ENCODE data around the gene MARCHF7.
A peak's percentile ranks its signal among the peaks of the same experiment; 100 is the strongest.
"Not testable (repeated sequence)": the region's sequence is repeated elsewhere in the genome, so short reads cannot be mapped to it uniquely, and the experiment has no call there.

MARCHF7 gene, protein sequence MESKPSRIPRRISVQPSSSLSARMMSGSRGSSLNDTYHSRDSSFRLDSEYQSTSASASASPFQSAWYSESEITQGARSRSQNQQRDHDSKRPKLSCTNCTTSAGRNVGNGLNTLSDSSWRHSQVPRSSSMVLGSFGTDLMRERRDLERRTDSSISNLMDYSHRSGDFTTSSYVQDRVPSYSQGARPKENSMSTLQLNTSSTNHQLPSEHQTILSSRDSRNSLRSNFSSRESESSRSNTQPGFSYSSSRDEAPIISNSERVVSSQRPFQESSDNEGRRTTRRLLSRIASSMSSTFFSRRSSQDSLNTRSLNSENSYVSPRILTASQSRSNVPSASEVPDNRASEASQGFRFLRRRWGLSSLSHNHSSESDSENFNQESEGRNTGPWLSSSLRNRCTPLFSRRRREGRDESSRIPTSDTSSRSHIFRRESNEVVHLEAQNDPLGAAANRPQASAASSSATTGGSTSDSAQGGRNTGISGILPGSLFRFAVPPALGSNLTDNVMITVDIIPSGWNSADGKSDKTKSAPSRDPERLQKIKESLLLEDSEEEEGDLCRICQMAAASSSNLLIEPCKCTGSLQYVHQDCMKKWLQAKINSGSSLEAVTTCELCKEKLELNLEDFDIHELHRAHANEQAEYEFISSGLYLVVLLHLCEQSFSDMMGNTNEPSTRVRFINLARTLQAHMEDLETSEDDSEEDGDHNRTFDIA

DNA sequence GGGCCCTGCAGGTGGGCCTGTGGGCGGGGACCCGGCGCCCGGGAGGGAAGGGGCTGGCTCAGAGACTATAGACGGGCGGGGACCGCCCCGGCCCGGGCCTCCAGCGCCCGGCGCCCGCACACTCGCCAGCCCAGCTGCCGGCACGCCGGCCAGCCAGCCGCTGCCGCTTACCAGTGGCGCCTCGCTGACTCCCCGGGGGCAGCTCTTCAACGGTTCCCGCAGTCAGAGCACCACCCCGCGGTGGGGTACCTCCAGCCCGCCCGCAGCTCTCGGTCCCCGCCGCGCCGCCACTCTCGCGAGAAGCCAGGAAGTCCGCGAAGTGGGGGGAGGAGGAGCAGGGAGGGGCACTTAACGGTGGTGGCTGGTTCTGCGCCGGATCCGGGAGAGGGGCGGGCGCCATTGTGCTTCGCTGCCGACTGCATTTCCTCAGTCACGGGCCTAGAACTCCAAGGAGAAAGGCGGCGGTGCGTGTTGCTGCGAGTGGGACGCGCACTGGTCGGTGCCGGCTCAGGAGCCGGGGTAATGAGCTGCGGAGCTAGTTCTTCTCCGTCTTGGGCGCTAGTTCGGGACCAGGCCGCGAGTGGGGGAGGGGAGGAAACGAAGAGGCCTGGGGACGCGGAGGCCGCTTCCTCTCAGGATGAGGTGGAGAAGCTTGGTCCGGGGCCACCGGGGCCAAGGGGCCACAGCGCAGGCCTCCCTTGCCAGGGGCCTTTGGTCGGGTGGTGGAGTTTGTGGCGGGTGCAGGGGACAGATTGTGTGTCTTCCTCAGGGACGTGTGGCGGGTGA lies at the start of gene MARCHF7:
Gene MARCHF7, plus strand, starts transcription at position 364 of the 786 bp plus-strand sequence. CDS start 16,517 bp downstream, outside the sequence.
- no peak for FAIRE-seq

DNA sequence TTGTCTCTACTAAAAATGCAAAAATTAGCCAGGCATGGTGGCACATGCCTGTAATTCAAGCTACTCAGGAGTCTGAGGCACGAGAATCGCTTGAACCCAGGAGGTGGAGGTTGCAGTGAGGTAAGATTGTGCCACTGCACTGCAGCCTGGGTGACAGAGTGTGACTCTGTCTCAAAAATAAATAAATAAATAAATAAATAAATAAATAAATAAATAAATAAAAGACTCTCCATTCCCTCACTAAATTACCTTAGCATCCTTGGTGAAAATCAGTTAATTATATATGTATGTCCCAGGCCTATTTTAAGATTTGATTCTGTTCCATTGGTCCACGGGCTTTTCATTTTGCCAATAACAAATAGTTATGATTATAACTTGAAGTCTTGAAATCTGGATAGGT lies 44.9 kb upstream of the MARCHF7 start:
- FAIRE-seq: not testable (repeated sequence)

DNA sequence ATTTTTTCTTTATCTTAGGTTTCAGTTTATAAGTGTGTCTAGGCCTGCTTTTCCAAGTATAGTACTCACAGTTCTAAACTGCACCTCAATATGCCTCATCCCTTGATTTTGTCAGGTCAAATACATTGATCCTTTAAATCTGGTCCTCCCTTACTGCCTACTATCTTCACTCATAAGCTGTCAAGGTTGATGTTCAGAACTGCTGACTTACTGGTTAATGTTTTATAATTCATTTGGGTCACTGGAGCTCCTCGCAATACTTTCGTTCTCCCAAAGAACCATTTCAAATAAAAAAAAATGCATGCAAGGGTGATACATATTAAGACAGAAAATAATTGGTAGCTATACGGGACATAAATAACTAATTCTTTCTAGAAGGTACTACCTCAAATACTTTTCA lies 41.3 kb upstream of the MARCHF7 start:
- no peak for FAIRE-seq

DNA sequence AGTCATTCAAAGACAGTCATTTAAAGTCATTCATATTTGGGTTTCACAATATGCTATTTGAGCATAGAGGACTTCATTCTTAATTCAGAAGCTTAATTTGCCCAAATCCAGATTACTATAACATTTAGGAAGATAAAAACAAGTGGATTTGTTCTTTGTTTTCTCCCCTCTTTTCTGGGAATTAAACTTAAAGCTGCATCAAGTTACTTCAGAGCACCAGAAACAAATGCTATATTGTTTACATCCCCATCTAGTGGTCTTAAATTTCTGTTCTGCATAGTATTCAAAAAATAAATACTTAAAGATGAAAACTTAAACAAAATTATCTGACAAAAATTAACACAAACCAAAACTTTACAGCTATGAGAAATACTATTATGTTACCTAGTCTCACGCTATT lies 34.7 kb upstream of the MARCHF7 start:
- peak; percentile 94 for FAIRE-seq

DNA sequence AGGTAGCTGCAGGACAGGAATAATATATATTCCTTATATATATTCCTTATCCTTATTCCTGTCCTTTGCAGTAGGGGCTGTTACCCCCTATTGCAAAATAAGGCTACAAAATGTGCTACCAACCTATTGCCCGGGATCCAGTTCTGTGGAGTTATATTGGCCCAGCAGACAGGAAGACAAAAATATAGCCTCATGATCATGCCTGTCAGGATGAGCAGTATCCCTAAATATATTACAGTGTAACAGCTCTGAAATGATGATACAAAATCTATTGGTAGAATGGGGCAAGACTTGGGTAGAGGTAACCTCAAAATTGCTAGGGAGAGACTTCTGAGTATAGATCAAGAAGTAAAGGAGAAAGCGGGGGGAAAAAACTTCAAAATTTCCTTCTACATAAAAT lies 31.6 kb upstream of the MARCHF7 start:
- no peak for FAIRE-seq

DNA sequence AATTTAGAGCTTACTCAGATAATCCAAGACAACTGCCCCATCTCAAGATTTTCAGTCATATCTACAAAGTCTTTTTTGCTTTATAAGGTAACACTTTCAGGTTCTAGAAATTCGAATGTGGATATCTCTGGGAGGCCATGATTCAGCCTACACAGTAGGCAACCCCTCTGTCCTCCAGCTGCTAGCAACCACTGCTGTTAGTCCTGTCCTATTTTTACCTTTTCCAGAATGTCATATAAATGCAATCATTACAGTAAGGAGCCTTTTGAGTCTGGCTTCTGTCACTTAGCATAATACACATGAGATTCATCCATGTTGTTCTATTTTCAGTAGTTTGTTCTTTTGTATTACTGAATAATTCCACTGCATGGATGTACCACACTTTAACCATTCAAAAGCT lies 28.5 kb upstream of the MARCHF7 start:
- no peak for FAIRE-seq

DNA sequence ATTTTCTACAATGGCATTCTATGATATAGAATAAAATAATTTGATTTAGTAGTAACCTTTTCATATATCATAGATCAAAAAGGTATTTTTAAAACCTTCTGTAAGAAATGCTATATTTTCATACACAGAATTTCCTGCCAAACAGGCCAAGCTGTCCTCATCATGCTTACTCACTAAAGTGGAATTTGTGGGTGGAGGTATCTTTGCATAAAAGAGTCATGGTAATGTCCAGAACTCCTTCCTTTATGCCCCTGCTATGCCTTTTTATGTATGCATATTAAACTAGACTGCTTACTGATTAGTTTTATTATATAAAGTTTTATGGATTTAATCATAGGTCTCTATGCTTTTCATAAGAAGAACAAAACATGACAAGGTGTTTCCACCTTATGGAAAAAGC lies 27.5 kb upstream of the MARCHF7 start:
- no peak for FAIRE-seq

DNA sequence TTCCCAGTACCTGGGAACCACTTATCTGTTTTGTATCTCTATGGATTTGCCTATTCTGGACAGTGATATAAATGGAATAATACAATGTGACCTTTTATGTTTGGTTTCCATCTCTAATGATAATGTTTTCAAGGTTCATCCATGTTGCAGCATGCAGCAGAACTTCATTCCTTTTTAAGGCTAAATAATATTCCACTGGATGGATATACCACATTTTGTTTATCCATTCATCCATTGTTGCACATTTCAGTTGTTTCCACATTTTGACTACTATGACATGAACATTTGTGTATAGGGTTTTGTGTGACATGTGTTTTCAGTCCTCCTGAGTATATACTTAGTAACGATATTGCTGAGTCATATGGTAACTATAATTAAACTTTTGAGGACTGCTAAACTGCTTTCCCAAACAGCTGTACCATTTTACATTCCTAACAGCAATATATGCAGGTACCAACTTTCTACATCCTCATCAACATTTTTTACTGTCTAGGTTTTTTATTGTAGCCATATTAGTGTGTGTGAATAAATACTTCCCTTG lies 17.7 kb upstream of the MARCHF7 start:
- no peak for FAIRE-seq

DNA sequence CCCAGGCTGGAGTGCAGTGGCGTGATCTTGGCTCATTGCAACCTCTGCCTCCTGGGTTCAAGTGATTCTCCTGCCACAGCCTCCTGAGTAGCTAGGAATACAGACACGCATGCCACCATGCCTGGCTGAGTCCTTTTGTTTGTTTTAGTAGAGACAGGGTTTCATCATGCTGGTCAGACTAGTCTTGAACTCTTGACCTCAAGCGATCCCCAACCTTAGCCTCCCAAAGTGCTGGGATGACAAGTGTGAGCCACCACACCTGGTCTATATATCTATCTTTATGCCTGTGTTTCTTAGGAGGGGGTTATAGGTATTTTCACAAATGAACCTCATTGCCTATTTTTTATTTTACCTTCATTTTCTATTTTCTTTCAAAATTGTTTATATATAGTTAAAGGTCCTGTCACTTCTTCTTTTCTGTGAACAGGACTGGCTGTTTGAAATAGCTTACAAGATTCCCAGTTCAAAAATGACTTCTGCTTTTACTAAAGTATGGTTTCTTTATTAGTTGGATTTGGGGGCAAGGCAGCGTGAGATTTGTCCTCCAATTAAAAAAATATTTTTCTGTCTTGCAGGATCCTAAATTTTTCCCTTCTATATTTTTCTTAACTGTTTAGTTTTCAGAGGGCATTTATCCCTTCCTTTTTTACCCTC lies 16.4 kb upstream of the MARCHF7 start:
- no peak for FAIRE-seq

DNA sequence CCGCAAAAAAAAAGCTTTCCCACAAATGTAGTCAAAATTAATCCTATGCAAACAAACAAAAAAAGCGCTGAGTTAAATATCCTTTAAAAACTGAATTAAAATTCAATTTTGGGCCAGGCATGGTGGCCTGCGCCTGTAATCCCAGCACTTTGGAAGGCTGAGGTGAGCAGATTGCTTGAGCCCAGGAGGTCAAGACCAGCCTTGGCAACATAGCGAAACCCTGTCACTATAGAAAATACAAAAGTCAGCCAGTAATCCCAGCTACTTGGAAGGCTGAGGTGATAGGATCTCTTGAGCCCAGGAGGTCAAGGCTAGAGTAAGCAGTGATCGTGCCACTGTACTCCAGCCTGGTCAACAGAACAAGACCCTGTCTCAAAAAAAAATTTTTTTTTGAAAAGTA lies 8.8 kb upstream of the MARCHF7 start:
- FAIRE-seq: no peak

DNA sequence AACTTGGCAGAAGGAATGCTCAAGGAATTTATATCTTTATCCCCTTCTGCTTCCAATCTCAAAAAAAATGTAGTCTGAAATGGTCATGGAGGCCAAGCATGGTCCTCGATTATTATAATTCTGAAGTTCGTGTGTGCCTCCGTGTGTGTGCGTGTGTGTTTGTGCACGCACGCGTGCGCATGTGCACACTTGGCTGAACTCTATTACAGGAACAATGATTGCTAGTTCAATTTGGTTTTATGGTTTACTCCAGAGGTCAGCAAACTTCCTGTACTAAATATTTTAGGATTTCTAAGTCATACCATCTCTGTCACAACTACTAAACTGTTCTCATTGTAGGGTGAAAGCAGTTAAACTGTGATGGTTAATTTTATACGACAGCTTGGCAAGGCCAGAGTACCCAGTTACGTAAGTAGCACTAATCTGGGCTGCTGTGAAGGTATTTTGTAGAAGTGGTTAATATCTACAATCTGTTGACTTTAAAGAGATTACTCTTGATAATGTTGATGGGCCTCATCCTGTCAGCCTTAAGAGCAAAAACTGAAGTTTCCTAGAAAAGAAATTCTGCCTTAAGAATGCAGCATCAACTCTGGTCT lies 5.8 kb upstream of the MARCHF7 start:
- no peak for FAIRE-seq

DNA sequence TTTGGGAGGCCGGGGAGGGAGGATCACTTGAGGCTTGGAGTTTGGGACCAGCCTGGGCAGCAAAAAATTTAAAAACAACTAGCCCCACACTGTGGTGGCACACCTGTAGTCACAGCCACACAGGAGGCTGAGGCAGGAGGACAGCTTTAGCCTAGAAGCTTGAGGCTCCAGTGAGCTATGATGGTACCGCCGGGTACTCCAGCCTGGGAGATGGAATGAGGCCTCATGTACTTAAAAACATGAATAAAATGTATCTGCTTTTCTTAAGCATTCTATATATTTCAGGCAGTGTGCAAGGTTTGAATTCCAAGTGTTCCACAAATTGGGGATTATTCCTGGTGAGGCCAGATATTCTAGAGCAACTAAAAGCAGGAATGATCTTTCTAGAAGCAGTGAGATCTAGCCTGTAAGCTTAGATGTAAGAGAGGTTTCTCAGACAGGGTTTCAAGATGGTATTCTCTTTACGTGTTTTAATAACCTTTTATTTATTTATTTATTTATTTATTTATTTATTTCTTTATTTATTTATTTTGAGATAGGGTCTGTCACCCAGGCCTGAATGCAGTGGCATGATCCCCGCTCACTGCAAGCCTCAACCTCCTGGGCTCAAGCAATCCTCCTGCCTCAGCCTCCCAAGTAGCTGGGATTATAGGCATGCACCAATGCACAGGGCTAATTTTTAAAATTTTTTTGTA lies 4.1 kb upstream of the MARCHF7 start:
- FAIRE-seq: no peak

DNA sequence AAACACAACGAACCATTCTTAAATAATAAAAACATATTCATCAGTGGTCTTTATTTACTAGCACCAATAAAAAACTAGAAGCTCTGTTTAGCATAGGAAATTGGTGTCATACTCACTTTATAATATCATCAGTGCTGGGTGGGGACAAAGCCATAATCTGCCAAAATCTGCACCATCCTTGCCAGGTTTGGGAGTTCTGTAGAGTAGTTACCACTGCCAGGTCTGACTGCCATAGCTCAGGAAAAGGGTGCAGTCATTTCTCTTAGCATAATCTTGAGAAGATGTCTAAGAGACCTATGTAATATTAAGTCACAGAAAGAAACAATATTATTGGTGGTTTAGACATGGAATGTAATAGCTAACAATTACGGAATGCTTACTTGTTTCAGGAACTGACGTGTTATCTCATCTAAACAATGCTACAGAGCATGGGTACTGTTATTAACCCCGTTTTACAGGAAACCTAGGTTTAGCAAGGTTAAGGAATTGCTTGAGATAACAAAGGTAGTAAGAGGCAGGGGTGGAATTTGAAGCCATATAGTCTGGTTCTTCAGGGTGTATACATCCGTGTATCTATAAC lies 1.6 kb upstream of the MARCHF7 start:
- no peak for FAIRE-seq

DNA sequence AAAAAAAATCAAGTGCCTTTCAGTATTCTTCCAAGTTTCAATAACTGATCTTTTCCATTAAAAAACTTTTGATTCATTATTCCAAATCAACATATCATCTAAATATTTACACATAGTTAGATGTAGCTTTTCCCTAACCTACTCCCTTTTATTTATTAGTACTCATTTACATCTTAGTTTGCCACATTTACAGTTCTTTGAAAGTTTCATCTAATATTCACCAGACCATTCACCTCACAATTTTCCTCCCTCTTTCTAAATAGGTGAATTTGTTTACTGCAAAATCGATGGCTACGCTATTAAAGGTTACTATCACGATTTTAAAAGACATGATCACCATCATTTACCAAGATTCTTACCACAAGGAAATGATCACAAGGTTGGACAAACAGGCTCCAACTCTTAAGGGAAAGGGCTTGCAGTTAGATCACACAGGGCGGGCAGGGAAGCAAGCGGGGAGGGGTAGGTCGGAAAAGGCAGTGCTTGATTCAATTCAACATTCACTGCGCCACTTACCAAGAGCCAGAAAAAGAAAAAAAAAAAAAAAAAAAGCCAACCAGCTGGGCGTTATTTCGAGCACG lies 654 bp upstream of the MARCHF7 start:
- peak; percentile 78 for FAIRE-seq

DNA sequence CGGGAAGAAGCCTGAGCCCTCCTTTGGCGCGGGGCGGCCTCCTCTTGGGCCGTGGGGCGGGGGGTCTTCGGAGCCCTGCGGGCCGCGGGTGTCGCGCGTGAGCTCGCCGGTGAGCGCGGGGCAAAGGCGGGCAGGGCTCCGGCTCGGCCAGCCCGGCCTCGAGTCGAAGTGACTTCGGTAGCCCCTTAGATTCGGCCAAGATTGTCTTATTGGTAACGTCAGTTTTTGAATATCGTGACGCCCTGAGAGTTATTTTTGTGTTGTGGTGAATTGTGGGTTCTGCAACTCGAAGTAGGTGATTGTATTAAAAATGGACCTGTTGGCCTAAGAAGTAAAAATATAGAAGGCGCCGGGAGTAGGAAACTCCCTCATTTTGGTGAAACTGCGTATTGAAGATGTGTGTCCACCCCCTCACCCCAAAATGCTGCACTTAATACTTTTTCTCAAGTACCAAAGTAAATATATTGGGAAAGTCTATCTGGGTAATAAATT lies 669 bp downstream of the MARCHF7 start:
- FAIRE-seq: no peak

DNA sequence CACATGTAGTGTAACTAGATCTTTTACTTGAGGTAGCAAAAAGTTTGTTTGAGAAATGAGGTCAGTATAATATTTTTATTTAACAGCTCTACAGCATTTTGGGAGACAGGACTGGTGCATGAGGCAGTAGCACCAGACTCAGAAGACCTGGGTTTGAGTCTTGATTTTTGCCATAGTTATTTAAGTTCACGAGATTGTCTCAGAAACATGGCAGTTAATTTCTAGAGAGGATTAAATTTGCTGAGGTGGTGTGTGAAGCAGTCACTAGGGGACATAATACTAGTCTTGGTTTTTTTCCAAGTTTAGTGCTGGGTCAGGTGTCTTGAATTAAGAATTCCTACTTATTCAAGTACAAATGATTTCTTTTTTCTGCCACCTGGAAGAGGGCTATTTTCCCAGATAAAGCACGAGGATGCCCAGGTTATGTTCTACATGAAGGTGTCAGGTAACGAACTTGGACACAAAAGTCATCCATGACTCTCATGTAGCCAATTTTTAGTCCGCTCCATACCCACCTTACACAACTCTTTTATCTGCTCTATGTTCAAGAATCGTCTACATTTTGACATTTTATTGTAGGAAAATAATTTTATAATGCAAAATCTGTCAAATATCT lies 1.4 kb downstream of the MARCHF7 start:
- FAIRE-seq: no peak

DNA sequence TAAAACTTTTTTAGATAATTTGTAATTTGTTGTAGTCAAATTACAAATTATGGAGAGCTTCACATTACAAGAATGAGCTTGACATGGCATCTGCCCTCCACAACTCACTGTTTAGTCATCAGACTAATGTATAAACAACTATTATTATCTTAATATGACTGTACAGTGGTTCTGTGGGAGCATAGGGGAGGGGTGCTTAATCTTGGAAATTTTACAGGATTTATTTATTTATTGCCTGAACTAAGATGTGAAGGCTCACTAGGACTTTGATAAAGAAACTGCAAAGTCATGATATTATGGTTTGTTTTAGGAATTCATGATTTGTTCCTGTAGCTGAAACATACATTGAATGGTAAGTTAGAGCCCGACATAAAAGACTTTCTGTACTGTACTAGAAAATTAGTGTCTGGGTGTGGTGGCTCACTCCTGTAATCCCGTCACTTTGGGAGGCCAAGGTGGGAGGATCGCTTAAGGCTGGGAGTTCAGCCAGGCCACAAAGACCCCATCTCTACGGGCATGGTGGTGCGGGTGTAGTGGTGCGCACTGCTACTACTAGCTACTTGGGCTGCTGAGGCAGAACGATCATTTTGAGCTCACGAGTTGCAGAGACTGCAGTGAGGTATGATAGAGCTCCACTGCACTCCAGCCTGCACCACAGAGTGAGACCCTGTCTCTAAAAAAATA lies 2.1 kb downstream of the MARCHF7 start:
- no peak for FAIRE-seq

DNA sequence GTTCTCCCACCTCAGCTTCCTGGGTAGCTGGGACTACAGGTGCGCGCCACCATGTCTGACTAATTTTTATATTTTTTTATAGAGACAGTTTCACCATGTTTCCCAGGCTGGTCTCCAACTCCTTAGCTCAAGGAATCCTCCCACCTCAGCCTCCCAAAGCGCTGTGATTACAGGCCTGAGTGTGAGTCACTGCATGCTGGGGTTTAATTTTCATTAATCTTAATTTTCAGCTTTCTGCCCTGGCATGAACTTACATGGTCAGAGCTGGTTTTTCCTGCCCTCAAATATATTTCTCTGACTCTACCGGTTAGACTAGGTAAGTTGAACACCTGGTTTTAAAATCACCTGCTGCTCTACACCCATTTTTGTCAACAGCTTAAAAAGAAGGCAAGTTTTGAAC lies 3.1 kb downstream of the MARCHF7 start:
- FAIRE-seq: no peak

DNA sequence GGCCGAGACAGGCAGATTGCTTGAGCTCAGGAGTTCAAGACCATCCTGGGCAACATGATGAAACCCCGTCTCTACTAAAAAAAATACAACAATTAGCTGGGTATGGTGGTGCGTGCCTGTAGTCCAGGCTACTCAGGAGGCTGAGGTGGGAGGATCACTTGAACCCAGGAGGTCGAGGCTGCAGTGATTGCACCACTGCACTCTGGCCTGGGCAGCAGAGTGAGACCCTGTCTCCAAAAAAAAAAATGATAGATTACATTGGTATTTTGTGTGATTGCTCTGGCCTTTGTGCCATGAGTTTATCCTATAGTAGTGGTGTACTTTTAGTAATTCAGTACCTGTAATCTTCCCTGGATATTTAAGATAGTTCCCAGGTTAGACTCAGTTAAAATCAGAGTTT lies 4.1 kb downstream of the MARCHF7 start:
- FAIRE-seq: not testable (repeated sequence)

DNA sequence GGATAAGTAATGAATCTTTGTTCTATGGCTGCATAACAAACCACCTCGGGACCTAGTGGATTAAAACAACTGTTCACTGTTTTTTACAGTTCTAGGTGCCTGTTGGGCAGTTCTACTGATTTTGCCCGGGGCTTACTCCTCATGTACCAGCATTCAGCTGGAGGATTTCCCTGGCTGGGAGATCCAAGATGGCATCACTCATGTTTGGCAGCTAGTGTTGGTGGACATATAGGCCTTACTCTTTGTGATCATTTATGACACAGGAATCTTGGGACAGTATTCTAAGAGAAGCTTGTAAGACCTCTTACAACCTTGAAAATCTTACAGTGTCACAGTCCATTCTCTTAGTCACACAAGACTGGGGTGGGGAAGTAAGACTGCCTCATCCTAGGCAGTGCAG lies 4.6 kb downstream of the MARCHF7 start:
- FAIRE-seq: no peak
